Mucosa of descending colon (tissue), 3 donors: ENCODE data around the gene DAZAP1. TPM values are rescaled to one million over a fixed set of nuclear protein-coding genes. Genes with fewer than 3 reads are reported as not detected.
A peak's percentile ranks its signal among the peaks of the same experiment; 100 is the strongest.

Experiments
- ATAC-seq: fragments of 200-7000 bp; cut with Tn5 transposase; one replicate; pipeline ENCODE4 v1.9.1; 2020; ENCODE audit warnings: mild to moderate bottlenecking, moderate library complexity
- DNase-seq, 3 donors: peaks; one replicate each; pipeline ENCODE4 v3.0.0-alpha.2; 2020
- H3K36me3 ChIP-seq: fragments of 200-600 bp; one replicate; pipeline ENCODE4 v1.8.0; 2021; ENCODE audit warnings: low read depth, mild to moderate bottlenecking
- H3K4me1 ChIP-seq: fragments of 200-600 bp; one replicate; pipeline ENCODE4 v1.8.0; 2021; ENCODE audit warnings: low read depth, mild to moderate bottlenecking
- H3K4me3 ChIP-seq: fragments of 200-600 bp; one replicate; pipeline ENCODE4 v1.8.0; 2021; ENCODE audit warnings: mild to moderate bottlenecking
- H3K9me3 ChIP-seq: fragments of 200-600 bp; one replicate; pipeline ENCODE4 v1.8.0; 2021; ENCODE audit warnings: mild to moderate bottlenecking
- intact Hi-C, 2 donors: fragments of 100-400 bp; cut with DNase I in 1 of 2; cut with micrococcal nuclease in 1 of 2; formaldehyde crosslinking; loops; one replicate each; pipeline versions ENCODE4 v1.11.0 to v1.11.1; 2022; cut with DNase I, micrococcal nuclease
- total RNA-seq, 3 donors: library from RNA; stranded (reverse); fragmentation: NEBNext Ultra II Directional in 2 of 3; extraction: Animal tissue kit (Norgen Biotek cat#: 25700) in 2 of 3; gene quantifications; one replicate each; pipeline versions ENCODE4 v1.2.1 to v1.2.4, GENCODE V29; 2021 to 2023
- TF ChIP-seq, protein P1 (sequence below): fragments of 200-600 bp; IDR thresholded peaks from one replicate; pipeline ENCODE4 v1.8.0; 2022; ENCODE audit warnings: antibody characterized with exemption, mild to moderate bottlenecking
- donor health status: DM: no; HTN: no; CAD: no; lungs with moderate emphysema.
- donor health status: DM: no; HTN: no; CAD: no.
- donor health status: DM: no; HTN: yes; CAD: no.

DAZAP1 gene
- total RNA-seq, 3 donors from 2014 or later = 117 to 123 (median 119) TPM

DNA sequence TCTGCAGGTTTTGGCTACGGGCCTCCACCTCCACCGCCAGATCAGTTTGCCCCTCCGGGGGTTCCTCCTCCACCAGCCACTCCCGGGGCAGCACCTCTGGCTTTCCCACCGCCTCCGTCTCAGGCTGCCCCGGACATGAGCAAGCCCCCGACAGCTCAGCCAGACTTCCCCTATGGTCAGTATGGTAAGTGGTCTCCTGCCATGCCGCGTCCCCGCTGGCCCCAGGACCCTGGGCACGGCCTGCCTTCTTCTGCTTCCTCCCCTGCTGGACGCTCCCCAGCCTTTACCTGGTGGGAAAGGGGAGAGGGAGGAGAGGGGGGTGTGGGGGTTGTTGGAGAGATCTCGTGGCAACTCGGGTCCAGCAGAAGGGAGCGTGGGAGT lies 25.1 kb downstream of the DAZAP1 start:
- TF ChIP-seq, protein P1, sequence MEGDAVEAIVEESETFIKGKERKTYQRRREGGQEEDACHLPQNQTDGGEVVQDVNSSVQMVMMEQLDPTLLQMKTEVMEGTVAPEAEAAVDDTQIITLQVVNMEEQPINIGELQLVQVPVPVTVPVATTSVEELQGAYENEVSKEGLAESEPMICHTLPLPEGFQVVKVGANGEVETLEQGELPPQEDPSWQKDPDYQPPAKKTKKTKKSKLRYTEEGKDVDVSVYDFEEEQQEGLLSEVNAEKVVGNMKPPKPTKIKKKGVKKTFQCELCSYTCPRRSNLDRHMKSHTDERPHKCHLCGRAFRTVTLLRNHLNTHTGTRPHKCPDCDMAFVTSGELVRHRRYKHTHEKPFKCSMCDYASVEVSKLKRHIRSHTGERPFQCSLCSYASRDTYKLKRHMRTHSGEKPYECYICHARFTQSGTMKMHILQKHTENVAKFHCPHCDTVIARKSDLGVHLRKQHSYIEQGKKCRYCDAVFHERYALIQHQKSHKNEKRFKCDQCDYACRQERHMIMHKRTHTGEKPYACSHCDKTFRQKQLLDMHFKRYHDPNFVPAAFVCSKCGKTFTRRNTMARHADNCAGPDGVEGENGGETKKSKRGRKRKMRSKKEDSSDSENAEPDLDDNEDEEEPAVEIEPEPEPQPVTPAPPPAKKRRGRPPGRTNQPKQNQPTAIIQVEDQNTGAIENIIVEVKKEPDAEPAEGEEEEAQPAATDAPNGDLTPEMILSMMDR = no peak
- DNase-seq (peak in 1 of 3 donors; percentile 47), ATAC-seq (no peak)
- intact Hi-C loops = no loop called here
- Histone ChIP-seq H3K4me1 (peaks cover 5% of the 10 kb centered on the region), H3K9me3 (no peaks in the 10 kb centered on the region), H3K36me3 (peaks cover 8% of the 10 kb centered on the region), H3K4me3 (no peak overlapping the region)

DNA sequence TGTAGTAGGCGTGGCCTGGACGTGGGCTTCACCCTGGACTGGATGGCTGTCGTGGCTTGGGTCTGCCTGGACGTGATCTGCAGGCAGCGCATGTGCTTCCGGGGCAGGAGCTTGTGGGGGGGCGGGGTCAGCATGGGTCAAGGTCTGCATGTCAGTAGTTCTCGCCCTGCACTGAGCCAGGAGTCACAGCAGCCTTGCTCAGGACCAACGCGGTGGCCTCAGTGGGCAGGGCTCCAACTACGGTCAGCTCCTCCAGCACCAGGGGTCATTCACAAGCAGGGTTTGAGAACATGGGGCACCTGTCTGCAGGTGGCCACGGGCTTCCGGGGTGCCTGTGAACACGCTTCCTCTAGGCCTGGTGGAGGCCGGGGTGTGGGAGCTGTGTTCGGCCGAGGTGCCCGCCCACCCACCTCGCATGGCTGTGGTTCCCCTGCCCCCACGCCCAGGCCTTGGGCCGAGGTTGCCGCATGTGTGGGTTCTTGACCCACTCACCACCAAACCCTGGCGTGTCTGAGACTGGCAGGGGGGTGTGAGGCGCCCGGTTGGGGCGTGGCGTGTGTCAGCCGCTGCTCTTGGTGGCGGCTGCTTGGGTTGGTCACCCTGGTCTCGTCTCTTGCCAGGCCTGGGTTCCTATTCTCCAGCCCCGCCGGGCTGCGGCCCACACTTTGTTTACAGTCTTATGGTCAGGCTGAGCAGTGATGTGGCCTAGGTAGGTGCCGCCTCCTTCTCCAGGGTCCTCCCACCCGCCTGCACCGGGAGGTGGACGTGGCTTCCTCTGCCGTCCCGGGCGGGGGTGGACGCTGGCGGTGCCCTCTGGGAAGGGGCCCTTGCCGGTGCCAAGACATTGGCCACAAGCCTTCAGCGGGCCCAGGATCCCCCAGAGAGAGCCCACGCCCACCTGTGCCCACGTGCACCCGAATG lies 26.0 kb downstream of the DAZAP1 start:
- Histone ChIP-seq H3K36me3 (peaks cover 8% of the 10 kb centered on the region), H3K9me3 (no peaks in the 10 kb centered on the region), H3K4me3 (no peak overlapping the region), H3K4me1 (peaks cover 11% of the 10 kb centered on the region)
- DNase-seq = peak in 1 of 3 donors; percentile 50
- TF ChIP-seq, protein P1 = no peak
- no peak for ATAC-seq
- intact Hi-C loops = no loop called here

GRCh38 chr19:1434040-1434366 lies 26.6 kb downstream of the DAZAP1 start:
- Histone ChIP-seq H3K36me3 (peaks cover 8% of the 10 kb centered on the region), H3K4me3 (no peak overlapping the region), H3K4me1 (peaks cover 12% of the 10 kb centered on the region), H3K9me3 (no peaks in the 10 kb centered on the region)
- DNase-seq (peak in 1 of 3 donors; percentile 52), ATAC-seq (no peak)
- intact Hi-C loops = no loop called here
- TF ChIP-seq, protein P1 = no peak

- Histone ChIP-seq H3K36me3 (peaks cover 6% of the 10 kb centered on the region), H3K4me3 (no peak overlapping the region), H3K4me1 (peaks cover 18% of the 10 kb centered on the region), H3K9me3 (no peaks in the 10 kb centered on the region)
- ATAC-seq (no peak), DNase-seq (peak in 1 of 3 donors; percentile 52)
- TF ChIP-seq, protein P1 = no peak
- intact Hi-C loops = no loop called here
Measured at GRCh38 chr19:1434577-1435060, 27.2 kb downstream of the DAZAP1 start.

DNA sequence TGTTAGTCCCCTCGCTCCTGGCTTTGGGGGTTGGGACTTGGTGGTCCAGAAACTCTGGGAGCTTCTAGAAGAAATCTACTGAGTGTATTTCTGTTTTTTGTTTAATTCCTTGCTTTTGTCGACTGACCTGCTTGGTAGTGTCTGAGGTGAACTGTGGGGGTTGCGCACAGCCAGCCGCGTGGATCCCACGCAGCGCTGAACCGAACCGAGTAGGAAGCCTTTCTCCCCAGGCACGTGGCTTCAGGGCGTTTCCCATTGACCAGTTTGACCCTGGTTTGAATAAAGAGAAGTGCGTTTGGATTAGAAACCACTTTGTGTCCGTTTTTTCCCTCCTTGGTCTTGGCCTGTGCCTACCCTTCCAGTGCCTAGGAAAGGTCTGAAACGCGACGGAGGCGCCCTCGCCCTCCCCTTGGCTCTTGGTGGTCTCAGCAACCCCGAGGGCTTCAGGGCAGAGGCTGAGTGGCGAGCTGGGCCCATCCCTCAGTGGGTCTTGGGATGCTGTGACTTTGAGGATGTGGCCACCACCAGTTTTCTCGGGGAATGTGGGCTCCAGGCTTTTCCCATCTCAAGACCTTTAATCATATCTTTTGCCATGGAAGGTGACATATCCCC lies 28.1 kb downstream of the DAZAP1 start:
- H3K36me3 ChIP-seq = peaks cover 4% of the 10 kb centered on the region
- no peak for ATAC-seq
- no peak overlapping the region for H3K4me3 ChIP-seq
- no peak for DNase-seq
- H3K9me3 ChIP-seq = no peaks in the 10 kb centered on the region
- intact Hi-C loops = no loop called here
- H3K4me1 ChIP-seq = peaks cover 20% of the 10 kb centered on the region
- TF ChIP-seq, protein P1 = no peak
